Tibial nerve (tissue), 4 donors: ENCODE results near the gene PAPPA2.

Experiments used
- EP300 ChIP-seq, 2 donors: sonication (generic); formaldehyde crosslinking; IDR thresholded peaks; one replicate each; pipeline ENCODE4 v1.6.1; 2017; ENCODE audit warnings: antibody characterized with exemption in 2 of 2, mild to moderate bottlenecking in 1 of 2
- POLR2A ChIP-seq, 2 donors: fragments of 450-650 bp; IDR thresholded peaks; one replicate each; pipeline ENCODE4 v1.6.1; 2017; ENCODE audit warnings: antibody characterized with exemption in 2 of 2, mild to moderate bottlenecking in 2 of 2, moderate library complexity in 2 of 2
- TF ChIP-seq, protein P1 (sequence below), 5 experiments: fragments of 200-600 bp in 3 of 5; fragments of 450-650 bp in 2 of 5; sonication (generic) in 3 of 5; IDR thresholded peaks; one replicate each; pipeline ENCODE4 v1.5.1; 2016 to 2019; ENCODE audit warnings: antibody characterized with exemption in 5 of 5, mild to moderate bottlenecking in 3 of 5, moderate library complexity in 2 of 5

DNA sequence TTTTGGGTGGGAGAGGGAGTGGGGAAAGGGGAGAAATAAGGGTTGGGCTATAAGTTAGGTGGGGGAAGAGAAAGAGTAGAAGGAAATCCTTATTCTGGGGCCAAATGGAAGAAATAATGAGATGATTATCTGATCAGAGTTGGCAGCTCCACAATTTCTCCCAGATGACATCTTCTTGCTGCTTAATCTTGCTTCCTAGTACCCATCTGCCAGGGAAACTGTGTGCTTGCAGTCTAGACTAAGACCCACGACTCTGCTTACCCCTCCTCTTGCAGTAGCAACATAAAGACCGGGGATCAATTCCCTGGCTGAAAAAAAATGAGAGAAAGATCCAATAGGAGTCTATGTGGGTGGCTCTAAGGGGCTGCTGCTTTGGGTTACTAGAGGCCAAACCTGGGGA, 95.6 kb downstream of the PAPPA2 start:
- TF ChIP-seq, protein P1, sequence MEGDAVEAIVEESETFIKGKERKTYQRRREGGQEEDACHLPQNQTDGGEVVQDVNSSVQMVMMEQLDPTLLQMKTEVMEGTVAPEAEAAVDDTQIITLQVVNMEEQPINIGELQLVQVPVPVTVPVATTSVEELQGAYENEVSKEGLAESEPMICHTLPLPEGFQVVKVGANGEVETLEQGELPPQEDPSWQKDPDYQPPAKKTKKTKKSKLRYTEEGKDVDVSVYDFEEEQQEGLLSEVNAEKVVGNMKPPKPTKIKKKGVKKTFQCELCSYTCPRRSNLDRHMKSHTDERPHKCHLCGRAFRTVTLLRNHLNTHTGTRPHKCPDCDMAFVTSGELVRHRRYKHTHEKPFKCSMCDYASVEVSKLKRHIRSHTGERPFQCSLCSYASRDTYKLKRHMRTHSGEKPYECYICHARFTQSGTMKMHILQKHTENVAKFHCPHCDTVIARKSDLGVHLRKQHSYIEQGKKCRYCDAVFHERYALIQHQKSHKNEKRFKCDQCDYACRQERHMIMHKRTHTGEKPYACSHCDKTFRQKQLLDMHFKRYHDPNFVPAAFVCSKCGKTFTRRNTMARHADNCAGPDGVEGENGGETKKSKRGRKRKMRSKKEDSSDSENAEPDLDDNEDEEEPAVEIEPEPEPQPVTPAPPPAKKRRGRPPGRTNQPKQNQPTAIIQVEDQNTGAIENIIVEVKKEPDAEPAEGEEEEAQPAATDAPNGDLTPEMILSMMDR (IDR thresholded peaks at IDR 0.05): no peak
- TF ChIP-seq POLR2A (IDR thresholded peaks at IDR 0.05) (no peak), EP300 (IDR thresholded peaks at IDR 0.05) (no peak)
